CD8-positive, alpha-beta memory T cell (primary cell): Measurements from ENCODE around the gene EPS8L3. TPM values are rescaled to one million over a fixed set of nuclear protein-coding genes. Genes with fewer than 3 reads are reported as not detected.
"Not testable (repeated sequence)": the region's sequence is repeated elsewhere in the genome, so short reads cannot be mapped to it uniquely, and the experiment has no call there.

Experiments used
- CTCF ChIA-PET: fragments of 350-600 bp; sonication (Branson Sonifier 250); formaldehyde crosslinking; loops from one replicate; lab custom pipeline; 2021; ENCODE audit warnings: antibody characterized with exemption; lab: Charles Lee
- POLR2A ChIA-PET: fragments of 350-600 bp; sonication (Branson Sonifier 250); formaldehyde crosslinking; loops from one replicate; lab custom pipeline; 2021; ENCODE audit warnings: antibody characterized with exemption; lab: Charles Lee
- DNase-seq, 5 donors: peaks; one replicate each; pipeline versions ENCODE4 v3.0.0 to v3.0.0-alpha.2; 2020 to 2022; ENCODE audit warnings: mixed read lengths in 1 of 5
- H3K27ac ChIP-seq: one replicate; pipeline ENCODE4 v1.7.0; 2013; ENCODE audit warnings: low read depth, mild to moderate bottlenecking, low read length, moderate library complexity
- H3K27me3 ChIP-seq: 2 replicates; pipeline ENCODE4 v1.7.0; 2013; ENCODE audit warnings: low read length, mild to moderate bottlenecking; ENCODE audit not compliant: insufficient read depth, poor library complexity, severe bottlenecking
- H3K36me3 ChIP-seq: 2 replicates; pipeline ENCODE4 v1.7.0; 2013; ENCODE audit warnings: mild to moderate bottlenecking, low read length, moderate library complexity; ENCODE audit not compliant: insufficient read depth
- H3K4me1 ChIP-seq: 2 replicates; pipeline ENCODE4 v1.7.0; 2013; ENCODE audit warnings: mild to moderate bottlenecking, low read length, moderate library complexity; ENCODE audit not compliant: insufficient read depth
- H3K4me3 ChIP-seq: 2 replicates; pipeline ENCODE4 v1.7.0; 2013; ENCODE audit warnings: mild to moderate bottlenecking, low read length
- H3K9me3 ChIP-seq: 2 replicates; pipeline ENCODE4 v1.7.0; 2013; ENCODE audit warnings: mild to moderate bottlenecking, low read length
- H3K27ac Mint-ChIP-seq, 8 donors: one replicate each; pipeline ENCODE4 v1.8.0; 2020 to 2021; ENCODE audit warnings: mixed read lengths in 8 of 8, mild to moderate bottlenecking in 6 of 8, inconsistent platforms in 3 of 8, moderate library complexity in 3 of 8
- H3K27me3 Mint-ChIP-seq, 2 donors: one replicate each; pipeline ENCODE4 v1.8.0; 2020 to 2021; ENCODE audit warnings: mixed read lengths in 2 of 2, mild to moderate bottlenecking in 1 of 2, moderate library complexity in 1 of 2
- H3K36me3 Mint-ChIP-seq, 3 donors: one replicate each; pipeline ENCODE4 v1.8.0; 2020 to 2021; ENCODE audit warnings: mixed read lengths in 3 of 3, inconsistent platforms in 1 of 3, mild to moderate bottlenecking in 1 of 3
- H3K4me1 Mint-ChIP-seq, 3 donors: one replicate each; pipeline ENCODE4 v1.8.0; 2020 to 2021; ENCODE audit warnings: mixed read lengths in 3 of 3, inconsistent platforms in 1 of 3, mild to moderate bottlenecking in 1 of 3
- H3K4me3 Mint-ChIP-seq, 7 donors: one replicate each; pipeline ENCODE4 v1.8.0; 2020 to 2021; ENCODE audit warnings: mixed read lengths in 7 of 7, mild to moderate bottlenecking in 6 of 7, moderate library complexity in 4 of 7, inconsistent platforms in 2 of 7
- H3K9me3 Mint-ChIP-seq, 5 donors: one replicate each; pipeline ENCODE4 v1.8.0; 2020 to 2022; ENCODE audit warnings: mixed read lengths in 5 of 5, mild to moderate bottlenecking in 3 of 5, moderate library complexity in 2 of 5, inconsistent platforms in 1 of 5
- polyA plus RNA-seq: library from polyadenylated mRNA; unstranded; fragments of 300-500 nt; fragmentation: Illumina TruSeq; gene quantifications from one replicate; pipeline ENCODE4 v1.2.3, GENCODE V29; 2021
- total RNA-seq, 2 experiments: library from RNA; stranded (reverse); gene quantifications; one replicate each; pipeline ENCODE4 v1.2.3, GENCODE V29; 2021

The EPS8L3 gene
- total and polyA plus RNA-seq, 3 experiments from 2014 or later: not detected

- not testable (repeated sequence) for H3K27me3 ChIP-seq, H3K4me1 Mint-ChIP-seq, H3K4me3 ChIP-seq, DNase-seq, H3K27ac ChIP-seq, H3K4me1 ChIP-seq, H3K36me3 ChIP-seq, H3K9me3 ChIP-seq
- H3K27me3 Mint-ChIP-seq: peaks cover 7 to 36% of the 10 kb centered on the region in 2 donors
- ChIA-PET CTCF (interaction anchor here (1.0 kb wide), 1 partner anchor 72 kb away, joined by 3 read pairs; no protein-coding TSS in a partner anchor), POLR2A (interaction anchor here (0.6 kb wide), 1 partner anchor 552 kb away, joined by 6 read pairs; no protein-coding TSS in a partner anchor)
- peaks cover 0 to 12% (median 4%) of the 10 kb centered on the region in 3 donors for H3K36me3 Mint-ChIP-seq
- H3K27ac Mint-ChIP-seq: peak within 1 kb of the TSS in 1 of 8 donors; percentile 70
- peak within 1 kb of the TSS in 2 of 7 donors; percentile 51 to 74 for H3K4me3 Mint-ChIP-seq
- peaks cover 13 to 23% (median 16%) of the 10 kb centered on the region in 5 donors for H3K9me3 Mint-ChIP-seq
Measured at GRCh38 chr1:109711593-109712320, 52.0 kb downstream of the EPS8L3 start, which contains the start of gene GSTM5. TSS of gene GSTM5 (plus strand) at chr1:109712251. CDS start at chr1:109712313, 62 bp downstream.

- Mint-ChIP-seq H3K27me3 (peaks cover 5 to 34% of the 10 kb centered on the region in 2 donors), H3K9me3 (peaks cover 13 to 23% (median 16%) of the 10 kb centered on the region in 5 donors), H3K36me3 (peaks cover 0 to 13% (median 4%) of the 10 kb centered on the region in 3 donors)
- H3K36me3 ChIP-seq, H3K27me3 ChIP-seq, POLR2A ChIA-PET, CTCF ChIA-PET, DNase-seq, H3K9me3 ChIP-seq, H3K4me3 ChIP-seq, H3K4me3 Mint-ChIP-seq, H3K27ac ChIP-seq, H3K4me1 ChIP-seq, H3K27ac Mint-ChIP-seq, H3K4me1 Mint-ChIP-seq: not testable (repeated sequence)
Measured at GRCh38 chr1:109709822-109710221, 53.9 kb downstream of the EPS8L3 start.

- Mint-ChIP-seq H3K27me3 (peaks cover 9 to 36% of the 10 kb centered on the region in 2 donors), H3K36me3 (peaks cover 0 to 15% (median 4%) of the 10 kb centered on the region in 3 donors), H3K9me3 (peaks cover 13 to 25% (median 23%) of the 10 kb centered on the region in 5 donors)
- H3K4me1 Mint-ChIP-seq, H3K27ac Mint-ChIP-seq, POLR2A ChIA-PET, H3K4me3 Mint-ChIP-seq, H3K4me3 ChIP-seq, H3K36me3 ChIP-seq, H3K27me3 ChIP-seq, H3K4me1 ChIP-seq, H3K27ac ChIP-seq, H3K9me3 ChIP-seq, CTCF ChIA-PET, DNase-seq: not testable (repeated sequence)
Measured at GRCh38 chr1:109708949-109709348, 54.8 kb downstream of the EPS8L3 start.

GRCh38 chr1:109705411-109705810 is 58.3 kb downstream of the EPS8L3 start:
- H3K36me3 Mint-ChIP-seq: peaks cover 0 to 15% (median 10%) of the 10 kb centered on the region in 3 donors
- no peak for DNase-seq
- no peaks in the 10 kb centered on the region for H3K27me3 ChIP-seq
- no peaks in the 10 kb centered on the region for H3K36me3 ChIP-seq
- H3K4me3 ChIP-seq: no peak overlapping the region
- no peak overlapping the region for H3K27ac Mint-ChIP-seq
- H3K4me1 Mint-ChIP-seq: no peaks in the 10 kb centered on the region
- H3K4me3 Mint-ChIP-seq: no peak overlapping the region
- peaks cover 13 to 34% (median 28%) of the 10 kb centered on the region in 5 donors for H3K9me3 Mint-ChIP-seq
- H3K27me3 Mint-ChIP-seq: peaks cover 10 to 29% of the 10 kb centered on the region in 2 donors
- CTCF ChIA-PET: no interaction called here
- POLR2A ChIA-PET: no interaction called here
- no peaks in the 10 kb centered on the region for H3K9me3 ChIP-seq
- no peak overlapping the region for H3K27ac ChIP-seq
- H3K4me1 ChIP-seq: no peaks in the 10 kb centered on the region

DNA sequence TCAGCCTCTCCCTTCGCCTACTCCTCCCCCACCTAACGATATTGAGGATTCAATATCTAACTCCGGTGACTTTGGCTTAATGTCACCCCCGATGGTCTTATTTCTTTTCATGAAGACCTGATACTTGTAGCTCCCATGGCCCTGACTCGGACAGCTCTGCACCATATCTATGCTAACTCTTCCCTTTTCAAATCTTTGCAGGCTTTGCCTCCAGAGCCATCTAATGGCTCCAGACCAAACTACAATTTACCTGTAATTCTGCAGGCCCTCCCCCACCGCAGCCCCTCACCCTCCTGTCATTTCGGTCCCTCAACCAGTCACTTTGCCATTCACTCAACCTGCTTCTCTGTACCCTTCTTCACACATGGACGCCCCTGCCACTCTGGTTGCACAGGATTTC is 59.5 kb downstream of the EPS8L3 start:
- no peaks in the 10 kb centered on the region for H3K9me3 ChIP-seq

GRCh38 chr1:109702940-109703339 is 60.8 kb downstream of the EPS8L3 start:
- H3K4me1 ChIP-seq, H3K27ac ChIP-seq, CTCF ChIA-PET, H3K4me3 ChIP-seq, H3K27me3 ChIP-seq, H3K9me3 ChIP-seq, H3K36me3 Mint-ChIP-seq, H3K4me3 Mint-ChIP-seq, H3K4me1 Mint-ChIP-seq, DNase-seq, POLR2A ChIA-PET, H3K27ac Mint-ChIP-seq, H3K36me3 ChIP-seq: not testable (repeated sequence)
- Mint-ChIP-seq H3K9me3 (peaks cover 0 to 18% (median 8%) of the 10 kb centered on the region in 5 donors), H3K27me3 (peaks cover 10 to 27% of the 10 kb centered on the region in 2 donors)

More for the DNA sequence above, 59.5 kb downstream of the EPS8L3 start:
- no peaks in the 10 kb centered on the region for H3K4me1 ChIP-seq
- peaks cover 10 to 29% of the 10 kb centered on the region in 2 donors for H3K27me3 Mint-ChIP-seq
- no peak overlapping the region for H3K4me3 ChIP-seq
- no peak overlapping the region for H3K27ac Mint-ChIP-seq
- H3K36me3 ChIP-seq: no peaks in the 10 kb centered on the region
- H3K4me3 Mint-ChIP-seq: no peak overlapping the region
- ChIA-PET POLR2A (no interaction called here), CTCF (no interaction called here)
- H3K27me3 ChIP-seq: no peaks in the 10 kb centered on the region
- H3K36me3 Mint-ChIP-seq: peaks cover 0 to 11% (median 10%) of the 10 kb centered on the region in 3 donors
- H3K9me3 Mint-ChIP-seq: peaks cover 10 to 28% (median 20%) of the 10 kb centered on the region in 5 donors
- DNase-seq: no peak
- no peaks in the 10 kb centered on the region for H3K4me1 Mint-ChIP-seq
- H3K27ac ChIP-seq: no peak overlapping the region

Other genes starting within 250 kb of the EPS8L3 start
- under 1 TPM in 1 of 2 experiments, not detected in 1; 0.39 TPM for gene GPR61, start 224.1 kb downstream of the EPS8L3 start, total RNA-seq
- gene GPR61, start 224.1 kb downstream of the EPS8L3 start, polyA plus RNA-seq: not detected
- 1 to 10 TPM; 9.8 to 9.9 TPM for gene GNAI3, start 215.3 kb downstream of the EPS8L3 start, total RNA-seq
- gene GNAI3, start 215.3 kb downstream of the EPS8L3 start, polyA plus RNA-seq: 8.6 TPM
- gene GNAT2, start 144.3 kb downstream of the EPS8L3 start, total RNA-seq: 1 to 10 TPM in 1 of 2 experiments, under 1 TPM in 1; 0.53 to 1.5 TPM
- gene GNAT2, start 144.3 kb downstream of the EPS8L3 start, polyA plus RNA-seq: not detected
- gene AMPD2, start 144.1 kb downstream of the EPS8L3 start, total RNA-seq: 10 to 100 TPM; 69.1 to 91.1 TPM
- gene AMPD2, start 144.1 kb downstream of the EPS8L3 start, polyA plus RNA-seq: 36.0 TPM
- 1 to 10 TPM; 1.6 to 2.7 TPM for gene GSTM4, start 107.8 kb downstream of the EPS8L3 start, total RNA-seq
- gene GSTM4, start 107.8 kb downstream of the EPS8L3 start, polyA plus RNA-seq: 4.4 TPM
- gene GSTM2, start 95.9 kb downstream of the EPS8L3 start, total RNA-seq: 1 to 10 TPM; 2.7 to 3.1 TPM
- gene GSTM2, start 95.9 kb downstream of the EPS8L3 start, polyA plus RNA-seq: 2.6 TPM
- gene GSTM1, start 76.1 kb downstream of the EPS8L3 start, total RNA-seq: not detected
- not detected for gene GSTM1, start 76.1 kb downstream of the EPS8L3 start, polyA plus RNA-seq
- gene GSTM5, start 51.7 kb downstream of the EPS8L3 start, total RNA-seq: not detected
- gene GSTM5, start 51.7 kb downstream of the EPS8L3 start, polyA plus RNA-seq: not detected
- 1 to 10 TPM; 7.2 to 7.5 TPM for gene GSTM3, start 22.9 kb downstream of the EPS8L3 start, total RNA-seq
- 23.1 TPM for gene GSTM3, start 22.9 kb downstream of the EPS8L3 start, polyA plus RNA-seq
- gene CSF1, start 146.9 kb upstream of the EPS8L3 start, total RNA-seq: 10 to 100 TPM; 82.8 to 87.8 TPM
- gene CSF1, start 146.9 kb upstream of the EPS8L3 start, polyA plus RNA-seq: 5.6 TPM
- 10 to 100 TPM; 56.9 to 59.9 TPM for gene AHCYL1, start 220.8 kb upstream of the EPS8L3 start, total RNA-seq
- gene AHCYL1, start 220.8 kb upstream of the EPS8L3 start, polyA plus RNA-seq: 46.6 TPM